ENCODE results near the gene MRPL32.

The MRPL32 gene

DNA sequence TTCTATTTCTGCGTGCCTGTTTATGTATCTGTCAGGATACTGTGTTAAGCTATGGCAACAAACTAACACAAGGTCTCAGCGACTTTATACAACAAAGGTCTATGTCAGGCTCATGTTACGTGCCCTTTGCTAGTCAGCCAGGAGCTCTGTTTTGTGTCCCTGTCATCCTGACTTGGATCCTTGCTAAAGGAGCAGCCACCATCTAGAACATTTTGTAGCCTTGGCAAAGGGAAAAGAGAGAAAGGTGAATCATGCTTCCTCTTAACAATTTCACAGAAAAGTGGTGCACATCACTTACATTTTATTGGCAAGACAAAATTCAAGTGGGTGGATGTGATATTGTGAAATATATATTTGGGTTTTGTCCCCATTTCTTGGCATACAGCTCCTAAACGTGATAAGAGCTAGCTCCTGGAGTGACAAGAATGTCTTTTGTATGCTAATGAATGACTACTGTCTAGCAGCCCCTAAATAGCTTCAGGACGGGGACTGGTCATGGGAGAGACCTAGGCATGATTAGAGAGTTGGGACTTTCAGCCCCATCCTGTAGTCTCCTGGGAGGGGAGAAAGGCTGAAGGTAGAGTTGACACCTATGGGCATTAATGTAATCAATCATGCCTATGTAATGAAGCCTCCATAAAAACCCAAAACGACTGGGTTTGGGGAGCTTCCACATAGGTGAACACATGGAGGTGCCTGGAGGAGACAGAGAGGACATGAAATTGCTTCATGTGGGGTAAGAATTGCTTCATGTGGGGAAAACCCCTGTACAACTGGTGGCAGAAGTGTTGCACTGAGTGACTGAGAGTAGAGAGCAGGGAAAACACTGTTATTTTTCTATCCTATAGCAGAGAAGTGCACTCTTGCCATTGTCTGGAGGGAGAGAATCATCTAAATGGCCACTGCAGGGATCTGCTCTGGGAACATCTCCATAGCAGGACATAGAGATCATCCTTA is 33.0 kb downstream of the MRPL32 start:
- no peak for DNase-seq (ENCODE audit: low read depth)

DNA sequence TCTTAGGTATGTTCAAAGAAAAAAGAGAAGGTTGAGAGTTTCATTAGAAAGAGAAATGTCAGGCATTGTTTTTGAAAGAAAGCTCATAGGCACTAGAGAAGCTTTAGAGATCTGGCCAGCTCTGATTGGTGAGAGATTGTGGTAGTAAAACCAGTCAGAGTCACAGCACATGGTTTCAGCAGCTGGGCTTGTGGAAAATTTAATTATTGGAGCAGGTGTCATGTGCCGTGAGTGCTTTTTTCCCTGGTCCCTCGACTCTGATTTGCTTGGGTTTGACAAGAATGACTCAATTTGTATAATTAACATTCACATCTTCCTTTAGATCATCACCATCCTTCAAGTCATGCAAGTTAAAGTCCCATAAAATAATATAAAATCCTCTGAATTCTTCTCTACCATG is 35.2 kb downstream of the MRPL32 start:
- DNase-seq (ENCODE audit: low read depth), result no peak

DNA sequence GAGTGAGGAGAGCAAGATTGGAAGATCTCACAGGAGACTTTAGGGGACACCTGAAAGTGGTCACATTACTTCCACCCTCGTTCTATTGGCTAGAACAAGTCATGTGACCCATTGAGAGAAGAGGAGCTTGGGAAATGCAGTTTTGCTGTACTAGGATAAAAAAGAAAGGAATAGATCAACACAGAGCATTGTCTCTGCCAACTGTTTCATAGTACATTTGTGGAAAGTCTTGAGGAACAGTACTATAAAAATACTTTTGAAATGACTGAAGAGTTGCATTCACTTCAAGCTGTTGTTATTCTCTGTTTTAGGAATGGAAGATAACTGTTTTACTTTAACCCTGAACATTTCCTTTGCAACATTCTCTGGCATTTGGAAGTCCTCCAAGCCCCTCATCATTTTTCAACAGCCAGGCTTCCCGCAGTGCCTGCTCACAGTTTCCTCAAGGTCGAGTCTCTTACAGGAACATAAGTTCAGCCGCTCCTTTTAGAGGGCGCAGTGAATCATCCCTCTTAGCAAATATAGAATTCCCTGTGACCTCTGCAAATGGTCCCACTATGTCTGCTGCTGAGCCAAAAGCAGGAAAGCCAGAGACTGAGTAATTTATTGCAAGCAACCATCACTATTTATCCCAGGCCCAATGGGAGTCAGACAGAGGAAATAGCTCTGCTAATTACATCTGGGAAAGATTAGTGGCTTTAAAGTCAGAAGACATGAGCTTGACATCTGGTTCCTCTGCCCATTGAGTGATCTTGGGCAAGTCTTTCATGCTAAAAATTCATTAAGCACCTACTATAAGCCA is 40.7 kb downstream of the MRPL32 start:
- peak; percentile 98 for DNase-seq (ENCODE audit: low read depth)

DNA sequence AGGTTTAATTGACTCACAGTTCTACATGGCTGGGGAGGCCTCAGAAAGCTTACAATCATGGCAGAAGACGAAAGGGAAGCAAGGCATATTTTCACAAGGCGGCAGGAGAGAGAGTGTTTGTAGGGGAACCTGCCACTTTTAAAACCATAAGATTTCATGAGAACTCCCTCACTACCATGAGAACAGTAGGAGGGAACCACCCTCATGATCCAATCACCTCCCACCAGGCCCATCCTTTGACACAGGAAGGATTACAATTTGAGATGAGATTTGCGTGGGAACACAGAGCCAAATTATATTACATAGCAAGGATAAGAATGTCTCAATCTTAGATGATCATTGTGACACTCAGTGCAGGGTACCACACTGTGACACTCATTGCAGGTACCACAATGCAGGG is 44.2 kb downstream of the MRPL32 start:
- no peak for DNase-seq (ENCODE audit: low read depth)

DNA sequence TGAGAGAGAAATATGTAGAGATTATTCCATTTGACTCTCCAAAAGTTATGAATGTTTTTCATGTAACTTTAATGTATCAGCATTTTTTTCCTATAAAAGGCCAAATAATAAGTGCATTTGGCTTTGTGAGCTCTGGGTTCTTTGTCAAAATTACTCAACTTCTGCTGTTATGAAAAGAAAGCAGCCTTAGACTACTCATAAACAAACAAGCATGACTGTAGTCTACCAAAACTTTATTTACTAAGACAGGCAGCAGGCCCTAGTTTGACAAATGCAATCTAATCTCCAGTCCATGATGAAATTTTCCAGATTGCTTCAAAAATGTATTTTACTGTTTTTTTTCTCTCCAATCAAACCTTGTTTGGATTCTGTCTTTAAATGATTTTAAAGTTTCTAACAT is 46.3 kb downstream of the MRPL32 start:
- no peak for DNase-seq (ENCODE audit: low read depth)

DNA sequence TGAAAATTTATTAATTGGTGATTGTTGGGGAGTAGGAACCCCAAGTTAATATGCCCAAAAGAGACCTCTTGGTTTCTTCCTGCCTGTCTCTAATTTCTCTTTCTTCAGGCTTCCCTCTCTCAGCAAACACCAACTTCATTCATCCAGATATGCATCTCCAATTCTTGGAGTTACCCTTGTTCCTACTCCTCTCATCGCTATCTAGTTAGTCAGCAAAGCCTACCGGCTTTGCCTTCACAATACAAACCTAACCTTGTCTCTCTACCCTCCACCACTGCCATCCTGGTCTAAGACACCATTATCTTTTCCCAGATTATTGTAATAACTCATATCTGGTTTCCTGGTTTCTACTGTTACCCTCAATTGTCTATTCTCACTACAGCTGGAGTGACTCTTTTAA is 47.9 kb downstream of the MRPL32 start:
- DNase-seq (ENCODE audit: low read depth), result no peak

DNA sequence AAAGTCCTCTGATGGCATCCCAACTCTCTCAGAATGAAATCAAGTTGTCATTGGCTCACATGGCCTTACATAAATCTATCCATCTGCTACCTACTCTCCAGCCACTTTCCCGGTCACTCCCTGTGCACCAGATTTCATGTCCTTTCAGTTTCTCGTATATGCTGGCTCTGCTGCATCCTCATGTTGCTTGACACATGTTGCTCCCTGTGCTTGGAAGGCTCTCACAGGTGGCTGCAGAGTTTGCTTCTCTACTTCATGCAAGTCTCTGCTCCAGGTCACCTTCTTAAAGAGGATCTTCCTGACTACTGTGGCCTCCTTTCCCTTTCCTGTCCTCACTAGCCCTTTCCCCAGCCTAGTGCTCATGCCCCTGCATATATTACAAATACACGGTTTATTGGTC is 48.3 kb downstream of the MRPL32 start:
- DNase-seq (ENCODE audit: low read depth), result no peak

DNA sequence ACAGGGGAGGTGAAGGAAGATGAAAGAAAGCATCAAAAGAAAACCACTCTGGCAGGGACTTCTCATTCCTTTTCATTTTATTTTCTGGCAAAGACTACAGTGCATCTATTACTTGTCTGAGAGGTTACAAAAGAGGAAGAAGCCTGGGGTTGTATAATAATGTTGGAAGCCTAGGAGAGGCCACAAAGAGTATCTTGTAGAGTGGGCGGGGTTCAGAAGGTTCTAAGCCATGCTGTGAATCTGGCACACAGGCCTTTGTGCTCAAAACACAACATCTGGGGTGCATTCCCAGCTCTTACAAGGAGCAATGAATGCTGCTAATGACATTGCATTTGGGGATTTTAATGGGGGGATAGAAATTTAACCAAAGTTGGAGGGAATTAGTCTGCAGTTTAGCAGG is 49.4 kb downstream of the MRPL32 start:
- DNase-seq (ENCODE audit: low read depth), result no peak

DNA sequence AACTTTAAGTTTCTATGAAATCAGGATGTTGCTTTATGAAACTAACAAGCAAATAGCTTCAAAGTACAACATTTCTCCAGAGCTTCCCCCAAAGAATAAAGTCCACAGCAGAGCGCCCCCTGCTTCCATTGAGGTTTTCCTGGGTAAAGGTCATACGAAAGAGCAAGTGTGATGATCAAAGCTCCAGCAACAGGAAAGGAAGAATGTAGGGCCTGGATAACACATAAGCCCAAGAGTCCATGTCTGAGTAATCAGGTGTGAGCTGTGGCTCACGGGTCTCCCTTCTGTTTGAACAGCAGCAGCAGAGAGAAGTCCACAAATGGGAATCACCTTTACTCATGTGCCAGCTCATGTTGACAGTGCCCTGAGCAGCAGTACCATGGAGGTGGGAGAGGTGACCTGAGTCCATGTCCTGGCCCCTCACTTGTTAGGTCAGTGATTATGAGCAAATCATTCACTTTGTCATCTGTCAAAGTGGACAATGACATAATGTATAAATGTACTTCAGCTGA is 50.5 kb downstream of the MRPL32 start:
- DNase-seq (ENCODE audit: low read depth), result no peak

DNA sequence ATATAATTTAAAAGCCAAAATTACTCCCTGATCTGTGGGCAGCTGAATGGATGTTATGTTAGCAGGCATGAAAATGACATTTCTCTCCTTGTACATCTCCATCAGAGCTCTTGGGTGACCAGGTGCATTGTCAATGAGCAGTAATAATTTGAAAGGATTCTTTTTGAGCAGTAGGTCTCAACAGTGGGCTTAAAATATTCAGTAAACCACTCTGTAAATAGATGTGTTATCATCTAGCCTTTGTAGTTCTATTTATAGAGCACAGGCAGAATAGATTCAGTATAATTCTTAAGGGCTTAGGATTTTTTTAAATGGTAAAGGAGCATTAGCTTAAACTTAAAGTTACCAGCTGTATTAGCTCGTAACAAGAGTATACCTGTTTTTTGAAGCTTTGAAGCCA is 52.0 kb downstream of the MRPL32 start:
- no peak for DNase-seq (ENCODE audit: low read depth)

DNA sequence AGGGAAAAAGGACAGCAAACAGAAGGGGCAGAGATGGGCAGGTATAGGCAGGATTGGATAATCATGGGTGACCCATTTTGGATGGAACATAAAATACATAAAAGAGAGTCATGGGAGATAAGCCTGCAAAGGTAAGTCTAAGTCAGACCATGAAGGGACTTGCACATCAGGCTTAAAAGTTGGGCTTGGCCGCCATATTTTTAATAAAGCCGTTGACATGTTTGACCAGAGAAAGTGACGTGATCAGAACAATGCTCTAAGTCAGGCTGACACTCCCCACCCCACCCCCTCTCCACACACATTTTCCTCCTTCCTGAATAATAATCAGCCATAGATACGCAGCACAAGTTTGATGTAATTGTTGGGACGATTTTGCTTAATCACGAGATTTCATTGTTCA is 54.0 kb downstream of the MRPL32 start:
- no peak for DNase-seq (ENCODE audit: low read depth)

DNA sequence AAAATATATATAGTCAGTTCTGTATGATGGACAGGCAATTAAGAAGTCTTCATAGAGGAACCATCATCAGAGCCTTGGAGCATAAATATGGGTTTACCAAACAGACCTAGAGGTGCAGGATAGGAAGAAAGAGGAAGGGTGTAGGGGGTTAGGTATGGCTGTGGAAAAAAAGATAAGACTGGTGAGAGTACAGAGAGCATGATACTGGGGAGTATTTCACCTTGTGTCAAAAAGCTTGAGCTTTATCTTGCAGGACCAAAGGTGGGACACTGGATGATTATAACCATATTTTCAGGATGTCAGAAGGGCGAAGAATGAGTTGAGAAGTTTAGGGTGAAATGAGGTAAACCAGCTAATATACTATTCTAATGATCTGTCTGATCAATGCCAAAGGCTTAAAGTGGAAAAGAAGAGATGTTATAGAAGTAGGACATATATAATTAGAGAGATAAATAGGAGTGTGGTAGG is 54.6 kb downstream of the MRPL32 start:
- DNase-seq (ENCODE audit: low read depth), result no peak

All from GM04504 (cell line).